HG03520 (cell line): ENCODE measurements around the gene SLC14A1.

Source experiments
- ATAC-seq: cut with Tn5 transposase; IDR thresholded peaks from one replicate; pipeline ENCODE4 v1.9.1; 2021; ENCODE audit warnings: mild to moderate bottlenecking, moderate library complexity; ENCODE audit not compliant: unreplicated experiment

Gene SLC14A1

DNA sequence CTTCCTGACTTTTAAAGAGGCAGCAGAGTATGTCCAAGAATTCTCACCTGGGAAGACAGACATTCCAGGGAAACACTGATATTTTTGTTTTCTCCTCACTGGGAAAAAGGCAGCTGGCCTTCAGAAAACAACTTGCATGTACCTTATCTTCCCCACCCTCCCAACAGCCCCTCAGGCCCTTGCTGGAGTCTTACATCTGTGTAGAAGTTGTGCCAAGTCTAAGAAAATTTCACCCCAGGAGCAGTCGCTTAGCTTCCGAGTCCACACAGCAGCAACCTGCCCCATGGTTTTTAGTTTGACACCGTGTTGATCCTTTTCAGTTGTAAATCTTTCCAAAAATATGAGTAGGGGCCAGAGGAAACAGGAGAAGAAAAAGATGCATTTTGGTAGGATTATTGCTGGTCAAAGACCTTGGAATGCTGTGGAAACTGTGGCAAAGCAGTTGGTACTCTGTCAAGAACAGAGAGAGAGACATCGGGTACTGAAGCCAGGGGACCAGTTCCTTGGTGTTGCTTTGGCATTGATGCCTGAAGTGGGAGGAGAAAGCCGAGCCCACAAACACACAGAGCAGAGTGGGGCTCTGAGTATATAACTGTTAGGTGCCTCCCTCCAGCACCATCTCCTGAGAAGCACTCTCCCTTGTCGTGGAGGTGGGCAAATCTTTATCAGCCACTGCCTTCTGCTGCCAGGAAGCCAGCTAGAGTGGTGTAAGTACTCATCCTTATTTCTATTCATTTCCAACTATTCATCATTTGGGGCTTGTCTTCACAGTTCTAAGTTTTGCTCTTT is at the start of gene SLC14A1:
Gene SLC14A1 (plus strand): TSS at position 615 of the 789 bp plus-strand sequence. CDS start 6,140 bp downstream, outside the sequence.
- no peak for ATAC-seq

DNA sequence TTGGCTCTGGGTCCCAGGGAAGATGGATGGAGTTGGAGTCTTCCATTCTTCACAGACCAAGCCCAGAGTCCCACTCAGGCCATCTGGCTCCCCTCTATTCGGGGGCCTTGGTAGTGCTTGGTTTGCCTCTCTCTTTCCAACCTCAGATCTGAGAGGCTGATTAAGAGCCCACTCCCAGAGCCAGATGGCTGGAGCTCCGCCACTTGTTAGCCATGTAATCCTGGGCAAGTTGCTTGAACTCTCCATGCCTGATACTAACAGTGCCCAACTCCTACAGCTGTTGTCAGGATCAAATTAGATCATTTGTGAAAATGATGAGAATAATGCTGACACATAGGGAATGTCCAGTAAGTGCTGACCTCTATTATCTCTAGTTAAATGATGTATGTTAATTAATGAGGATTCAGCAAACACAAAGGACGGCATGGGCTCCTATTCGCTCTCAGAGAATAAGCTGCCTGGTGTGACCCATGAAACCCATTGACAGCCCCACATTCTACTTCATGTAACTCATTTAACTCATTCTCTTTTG is 46.6 kb upstream of the SLC14A1 start:
- no peak for ATAC-seq

GRCh38 chr18:45678441-45678840 is 45.5 kb upstream of the SLC14A1 start:
- ATAC-seq: no peak

DNA sequence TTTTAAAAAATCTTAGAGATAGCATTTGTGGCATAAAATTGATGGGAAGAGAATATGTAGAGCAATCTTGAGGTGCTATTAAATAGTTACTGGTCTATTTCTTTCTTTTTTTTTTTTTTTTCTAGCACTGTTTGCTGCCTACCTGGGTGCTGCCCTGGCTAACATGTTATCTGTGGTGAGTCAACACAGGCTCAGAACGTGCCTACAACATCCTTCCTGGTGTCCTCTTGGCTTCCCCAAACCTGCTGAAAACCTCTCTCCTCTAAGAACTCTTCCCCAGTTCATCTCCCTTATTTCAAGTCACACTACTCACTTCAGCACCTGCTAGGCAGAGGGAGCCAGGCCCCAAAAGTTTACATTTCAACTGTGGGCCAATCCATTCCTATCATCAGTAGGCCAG is 45.1 kb upstream of the SLC14A1 start:
- no peak for ATAC-seq

DNA sequence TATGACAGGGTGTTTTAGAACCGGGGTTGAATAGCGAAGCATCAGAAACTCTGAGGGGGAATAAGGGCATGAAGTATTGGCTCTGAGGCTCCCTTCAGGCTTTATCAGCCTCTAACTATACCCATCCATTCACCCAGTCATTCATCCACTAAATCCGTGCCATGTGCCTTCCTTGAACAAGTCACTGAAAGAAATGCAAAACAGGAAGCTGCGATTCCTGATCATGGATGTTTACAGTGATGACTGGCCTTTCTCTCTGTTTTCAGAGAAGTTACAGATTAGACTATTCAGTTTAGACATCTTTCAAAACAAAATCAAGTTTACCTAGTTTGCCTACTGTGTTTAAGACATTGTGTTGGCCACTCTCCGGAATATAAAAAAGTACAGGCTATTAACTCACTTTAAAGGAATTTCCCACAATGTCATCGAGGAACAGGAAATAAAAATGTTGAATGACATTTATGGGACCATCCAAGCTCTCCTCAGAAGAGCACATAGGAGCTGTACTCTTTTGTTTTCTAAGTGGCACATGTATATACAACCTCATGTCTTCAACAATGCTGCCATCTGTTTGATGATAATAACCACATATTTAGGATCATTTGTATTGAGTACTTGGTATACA is 43.8 kb upstream of the SLC14A1 start:
- ATAC-seq: no peak

DNA sequence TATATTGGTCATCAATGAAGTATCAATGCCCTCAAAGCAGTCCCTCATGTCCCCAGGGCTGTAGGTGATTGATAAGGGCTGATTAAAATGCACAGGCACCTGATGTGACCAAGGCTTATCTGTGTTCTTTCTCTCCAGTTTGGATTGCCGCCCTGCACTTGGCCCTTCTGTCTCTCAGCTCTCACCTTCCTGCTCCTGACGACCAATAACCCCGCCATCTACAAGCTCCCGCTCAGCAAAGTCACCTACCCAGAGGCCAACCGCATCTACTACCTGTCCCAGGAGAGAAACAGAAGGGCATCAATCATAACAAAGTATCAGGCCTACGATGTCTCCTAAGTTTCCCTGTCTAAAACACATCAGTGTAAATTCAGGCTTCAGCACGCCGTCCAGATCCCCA is 41.8 kb upstream of the SLC14A1 start:
- no peak for ATAC-seq

DNA sequence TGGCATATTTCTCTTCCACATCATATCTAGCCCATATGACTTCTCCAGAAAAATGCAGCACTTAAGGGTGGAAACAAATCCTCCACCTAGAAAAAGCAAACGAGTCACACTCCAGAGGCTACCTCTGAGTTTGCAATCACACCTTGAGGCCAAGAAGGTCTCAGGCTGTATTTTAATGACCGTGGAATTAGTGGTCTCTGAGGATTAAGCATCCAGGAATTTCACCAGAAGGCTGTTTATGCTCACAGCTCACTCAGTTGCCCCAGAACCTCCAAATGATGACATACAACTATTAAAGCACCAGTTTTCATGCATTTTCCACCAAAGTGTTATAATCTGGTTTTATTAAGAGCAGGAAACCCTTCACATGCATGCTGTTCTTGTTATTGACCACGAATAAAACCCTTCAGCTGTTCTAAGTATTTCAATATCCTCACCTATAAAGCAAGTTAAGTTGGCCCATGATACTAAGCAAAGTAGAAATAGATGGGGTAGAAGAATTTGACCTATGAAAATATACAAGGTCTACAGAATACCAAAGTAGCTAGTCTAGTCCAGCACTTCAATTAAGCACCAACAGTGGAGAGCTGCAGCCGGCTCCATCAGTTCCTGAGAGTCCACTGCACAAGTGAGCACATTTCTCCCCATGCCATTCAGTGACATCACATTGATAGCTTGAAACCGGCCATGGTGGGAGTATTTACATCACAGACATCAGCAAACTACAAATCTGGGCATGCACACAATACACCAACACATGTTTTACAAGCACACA is 39.5 kb upstream of the SLC14A1 start:
- no peak for ATAC-seq

DNA sequence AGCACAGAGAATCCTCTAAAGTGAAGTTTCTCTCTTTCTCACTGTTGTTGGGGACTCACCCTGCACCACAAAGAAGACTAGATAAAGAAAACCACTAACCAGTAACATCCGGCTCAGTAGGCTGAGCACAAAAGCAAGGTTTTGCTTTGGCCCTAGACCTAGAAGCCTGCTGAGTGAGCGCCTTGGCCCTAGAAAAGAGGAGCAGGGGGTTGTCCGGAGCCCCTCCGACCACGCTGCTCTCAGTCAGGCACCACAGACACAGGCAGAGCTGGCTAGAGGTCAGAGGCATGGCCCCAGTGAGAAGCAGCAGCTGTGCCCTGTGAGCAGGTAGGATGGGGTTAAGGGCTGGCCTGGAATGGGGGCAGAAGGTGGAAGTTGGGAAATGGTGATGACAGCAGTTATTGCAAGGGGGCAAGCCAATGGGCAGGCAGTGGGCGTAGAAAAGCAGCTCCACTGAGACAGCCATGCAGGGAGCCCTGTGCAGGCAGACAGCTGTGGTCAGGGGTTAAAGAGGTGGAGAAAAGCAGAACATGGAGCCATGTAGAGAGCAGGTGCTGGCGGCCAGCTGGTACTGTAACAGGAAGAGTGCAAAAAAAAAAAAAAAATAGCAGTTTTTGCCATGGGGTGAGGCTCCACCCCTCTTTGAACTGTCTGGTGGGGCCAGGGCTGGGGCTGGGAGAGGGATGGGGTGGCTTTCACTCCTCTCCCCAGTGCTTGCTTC is 36.9 kb upstream of the SLC14A1 start:
- peak; percentile 84 for ATAC-seq

DNA sequence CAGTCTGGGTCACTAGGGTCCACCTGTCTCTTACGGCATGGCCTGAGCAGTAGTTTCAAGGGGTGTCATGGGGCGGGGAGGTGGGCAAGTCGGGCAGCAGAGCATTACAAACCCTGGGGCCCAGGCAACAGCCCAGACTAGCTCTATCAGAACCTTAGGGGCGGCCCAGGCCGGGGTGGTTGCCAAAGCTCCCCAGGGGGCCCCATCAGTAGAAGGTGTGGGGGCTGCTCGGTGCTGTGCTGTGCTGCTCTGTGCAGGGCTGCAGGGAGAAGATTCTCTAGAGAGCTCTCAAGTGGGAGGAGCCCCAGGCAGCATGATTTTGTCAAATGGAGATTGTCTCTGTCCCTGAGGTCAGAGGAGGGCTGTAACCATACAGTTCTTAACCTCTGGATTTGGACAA is 36.4 kb upstream of the SLC14A1 start:
- ATAC-seq: peak; percentile 39

GRCh38 chr18:45688113-45688512 is 35.9 kb upstream of the SLC14A1 start:
- no peak for ATAC-seq

DNA sequence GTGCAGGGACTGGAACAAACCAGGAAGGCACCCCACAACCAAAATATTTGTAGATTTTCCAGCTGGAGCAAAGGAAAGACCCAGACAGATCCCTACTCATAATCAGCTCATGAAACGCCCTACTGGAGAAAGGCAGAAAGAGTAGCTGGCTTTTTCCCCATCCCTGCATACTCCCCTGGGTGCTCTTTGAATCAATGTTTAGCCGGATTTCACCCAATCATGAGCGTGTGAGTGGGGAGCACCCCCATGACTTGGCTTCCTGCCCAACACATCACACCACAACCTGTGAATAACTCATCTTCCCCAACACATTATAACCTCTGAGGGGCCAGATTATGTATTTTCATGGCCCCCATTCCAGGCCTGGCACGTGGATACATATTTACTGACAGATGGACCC is 35.1 kb upstream of the SLC14A1 start:
- no peak for ATAC-seq

DNA sequence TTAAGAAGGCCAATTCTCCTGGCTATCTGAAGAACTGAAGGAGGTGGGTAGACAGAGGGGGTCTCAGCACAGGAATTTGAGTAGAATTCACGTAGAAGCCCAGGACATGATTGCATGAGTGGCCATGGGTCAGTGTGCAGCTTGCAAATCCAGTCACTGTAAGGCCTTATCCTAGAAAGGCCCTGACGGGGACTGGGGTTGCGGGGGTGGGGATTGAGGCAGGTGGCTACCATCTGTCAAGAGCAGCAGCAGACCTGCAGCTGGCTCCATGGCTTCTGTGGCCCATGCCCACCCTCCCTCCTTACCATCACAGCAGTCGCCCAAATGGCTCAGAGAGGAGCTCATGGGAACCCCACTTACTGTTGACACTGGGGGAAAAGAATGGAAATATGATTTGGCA is 34.6 kb upstream of the SLC14A1 start:
- ATAC-seq: no peak

GRCh38 chr18:45690975-45691815 is 32.8 kb upstream of the SLC14A1 start:
- ATAC-seq: no peak

DNA sequence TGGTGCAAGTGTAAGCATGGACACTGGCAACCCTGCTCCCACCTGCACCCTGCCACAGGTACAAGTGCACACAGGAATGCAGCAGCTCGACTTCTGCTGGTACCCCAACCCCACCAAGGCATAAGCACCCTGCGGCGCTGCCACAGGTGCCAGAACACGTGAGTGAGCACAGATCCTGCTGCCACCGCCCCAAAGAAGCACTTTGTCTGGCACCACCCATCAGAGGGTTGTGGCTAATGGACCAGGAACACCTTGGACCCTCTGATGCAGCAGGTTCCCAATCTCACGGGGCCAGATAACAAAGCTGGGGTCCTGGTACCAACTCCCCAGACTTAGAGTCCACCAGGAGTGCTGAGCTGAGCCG is 32.2 kb upstream of the SLC14A1 start:
- no peak for ATAC-seq

GRCh38 chr18:45702708-45703265 is 21.2 kb upstream of the SLC14A1 start:
- ATAC-seq: no peak

GRCh38 chr18:45708831-45709230 is 15.2 kb upstream of the SLC14A1 start:
- ATAC-seq: no peak

- no peak for ATAC-seq
Observed at GRCh38 chr18:45712061-45712460, 11.9 kb upstream of the SLC14A1 start.

DNA sequence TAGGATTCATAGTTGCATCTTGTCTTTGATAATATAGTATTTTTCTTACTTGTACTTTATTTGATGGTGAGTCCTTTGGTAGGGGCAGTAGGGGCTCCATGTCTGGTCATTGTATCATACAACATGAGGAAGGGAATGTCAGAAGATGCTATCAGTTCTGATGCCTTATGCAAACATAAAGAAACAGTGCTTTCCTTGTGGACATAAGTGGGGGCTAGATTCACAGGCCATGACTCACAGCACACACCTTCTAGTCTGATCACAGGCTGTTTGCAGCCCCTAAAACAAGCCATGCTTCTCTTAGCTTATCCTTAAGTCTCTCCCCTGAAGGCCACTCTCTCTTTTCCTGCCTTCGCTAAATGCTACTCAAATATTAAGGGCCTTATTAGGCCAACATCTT is 10.7 kb upstream of the SLC14A1 start:
- ATAC-seq: no peak

- ATAC-seq: no peak
Observed at GRCh38 chr18:45715212-45715780, 8.7 kb upstream of the SLC14A1 start.
